ENCODE data around the gene HES2.
"Not testable (repeated sequence)": the region's sequence is repeated elsewhere in the genome, so short reads cannot be mapped to it uniquely, and the experiment has no call there.

Gene HES2

GRCh38 chr1:6373961-6374720 lies 45.6 kb downstream of the HES2 start:
- Histone ChIP-seq H4K8ac (ENCODE audit: low read depth, low read length) (no peak overlapping the region), H3K4me1 (ENCODE audit: control insufficient read depth, low read depth, low read length) (no peaks in the 10 kb centered on the region), H2AK5ac (ENCODE audit: low read length) (no peak overlapping the region), H3K18ac (ENCODE audit: low read length) (no peak overlapping the region), H2BK5ac (ENCODE audit: low read length) (no peak overlapping the region), H2BK120ac (ENCODE audit: low read depth, low read length) (no peak overlapping the region), H3K27ac (ENCODE audit: low read depth, low read length) (no peak overlapping the region), H3K56ac (ENCODE audit: low read length) (no peak overlapping the region), H2BK15ac (replicated peaks; ENCODE audit: low read depth) (no peak overlapping the region), H4K5ac (ENCODE audit: low read length) (no peak overlapping the region), H3K79me1 (ENCODE audit: low read length) (peaks cover 11% of the 10 kb centered on the region), H3K4me2 (ENCODE audit: low read length) (no peak overlapping the region), H3K4me3 (ENCODE audit: low read length) (no peak overlapping the region), H3K23ac (ENCODE audit: low read length) (no peak overlapping the region), H3K27me3 (ENCODE audit: insufficient read depth, low read length, poor library complexity) (no peaks in the 10 kb centered on the region), H3K36me3 (ENCODE audit: control insufficient read depth, insufficient read depth, low read length) (no peaks in the 10 kb centered on the region), H3K4ac (ENCODE audit: low read depth, low read length) (no peak overlapping the region), H3K9ac (ENCODE audit: low read length) (no peak overlapping the region), H3K79me2 (ENCODE audit: control insufficient read depth, insufficient read depth, low read length) (peaks cover 22% of the 10 kb centered on the region)
- no peak for DNase-seq
- no CpG with 5 or more reads among the region's 8 CpGs for WGBS (ENCODE audit: extremely low coverage, insufficient coverage, low lambda C conversion rate)

GRCh38 chr1:6372236-6372635 lies 47.5 kb downstream of the HES2 start:
- H3K79me2 ChIP-seq (ENCODE audit: control insufficient read depth, insufficient read depth, low read length): peaks cover 17% of the 10 kb centered on the region
- not testable (repeated sequence) for H2BK120ac ChIP-seq (ENCODE audit: low read depth, low read length); H2BK15ac ChIP-seq (replicated peaks; ENCODE audit: low read depth); H3K27ac ChIP-seq (ENCODE audit: low read depth, low read length); H3K23ac ChIP-seq (ENCODE audit: low read length); H3K4me3 ChIP-seq (ENCODE audit: low read length); H3K4me1 ChIP-seq (ENCODE audit: control insufficient read depth, low read depth, low read length); H3K36me3 ChIP-seq (ENCODE audit: control insufficient read depth, insufficient read depth, low read length); H4K5ac ChIP-seq (ENCODE audit: low read length); H3K4me2 ChIP-seq (ENCODE audit: low read length); H2BK5ac ChIP-seq (ENCODE audit: low read length); H3K79me1 ChIP-seq (ENCODE audit: low read length); H3K9ac ChIP-seq (ENCODE audit: low read length); H3K4ac ChIP-seq (ENCODE audit: low read depth, low read length); H4K8ac ChIP-seq (ENCODE audit: low read depth, low read length); H3K18ac ChIP-seq (ENCODE audit: low read length); DNase-seq; H3K27me3 ChIP-seq (ENCODE audit: insufficient read depth, low read length, poor library complexity); H2AK5ac ChIP-seq (ENCODE audit: low read length); H3K56ac ChIP-seq (ENCODE audit: low read length)
- no CpG with 5 or more reads among the region's 7 CpGs for WGBS (ENCODE audit: extremely low coverage, insufficient coverage, low lambda C conversion rate)

- no peak overlapping the region for H4K8ac ChIP-seq (ENCODE audit: low read depth, low read length)
- H3K9ac ChIP-seq (ENCODE audit: low read length): no peak overlapping the region
- no peak overlapping the region for H2AK5ac ChIP-seq (ENCODE audit: low read length)
- H3K27me3 ChIP-seq (ENCODE audit: insufficient read depth, low read length, poor library complexity): no peaks in the 10 kb centered on the region
- no peak overlapping the region for H2BK120ac ChIP-seq (ENCODE audit: low read depth, low read length)
- H2BK15ac ChIP-seq (replicated peaks; ENCODE audit: low read depth): no peak overlapping the region
- no peak overlapping the region for H4K5ac ChIP-seq (ENCODE audit: low read length)
- DNase-seq: no peak
- H3K56ac ChIP-seq (ENCODE audit: low read length): no peak overlapping the region
- WGBS (ENCODE audit: extremely low coverage, insufficient coverage, low lambda C conversion rate): no CpG with 5 or more reads among the region's 4 CpGs
- no peak overlapping the region for H3K27ac ChIP-seq (ENCODE audit: low read depth, low read length)
- no peak overlapping the region for H2BK5ac ChIP-seq (ENCODE audit: low read length)
- H3K4me1 ChIP-seq (ENCODE audit: control insufficient read depth, low read depth, low read length): no peaks in the 10 kb centered on the region
- H3K79me2 ChIP-seq (ENCODE audit: control insufficient read depth, insufficient read depth, low read length): peaks cover 11% of the 10 kb centered on the region
- no peak overlapping the region for H3K4ac ChIP-seq (ENCODE audit: low read depth, low read length)
- peaks cover 5% of the 10 kb centered on the region for H3K79me1 ChIP-seq (ENCODE audit: low read length)
- no peaks in the 10 kb centered on the region for H3K36me3 ChIP-seq (ENCODE audit: control insufficient read depth, insufficient read depth, low read length)
- no peak overlapping the region for H3K4me2 ChIP-seq (ENCODE audit: low read length)
- no peak overlapping the region for H3K18ac ChIP-seq (ENCODE audit: low read length)
- H3K4me3 ChIP-seq (ENCODE audit: low read length): no peak overlapping the region
- no peak overlapping the region for H3K23ac ChIP-seq (ENCODE audit: low read length)
Measured at GRCh38 chr1:6370006-6370405, 49.7 kb downstream of the HES2 start.

- Histone ChIP-seq H3K4me1 (ENCODE audit: control insufficient read depth, low read depth, low read length) (no peaks in the 10 kb centered on the region), H3K4ac (ENCODE audit: low read depth, low read length) (no peak overlapping the region), H3K4me2 (ENCODE audit: low read length) (no peak overlapping the region), H3K4me3 (ENCODE audit: low read length) (no peak overlapping the region), H3K79me2 (ENCODE audit: control insufficient read depth, insufficient read depth, low read length) (peaks cover 6% of the 10 kb centered on the region), H3K36me3 (ENCODE audit: control insufficient read depth, insufficient read depth, low read length) (no peaks in the 10 kb centered on the region), H3K56ac (ENCODE audit: low read length) (no peak overlapping the region), H3K79me1 (ENCODE audit: low read length) (peaks cover 1% of the 10 kb centered on the region), H2BK5ac (ENCODE audit: low read length) (no peak overlapping the region), H3K27me3 (ENCODE audit: insufficient read depth, low read length, poor library complexity) (no peaks in the 10 kb centered on the region), H4K8ac (ENCODE audit: low read depth, low read length) (no peak overlapping the region), H3K27ac (ENCODE audit: low read depth, low read length) (no peak overlapping the region), H3K23ac (ENCODE audit: low read length) (no peak overlapping the region), H3K18ac (ENCODE audit: low read length) (no peak overlapping the region), H3K9ac (ENCODE audit: low read length) (no peak overlapping the region), H2AK5ac (ENCODE audit: low read length) (no peak overlapping the region), H2BK15ac (replicated peaks; ENCODE audit: low read depth) (no peak overlapping the region), H4K5ac (ENCODE audit: low read length) (no peak overlapping the region), H2BK120ac (ENCODE audit: low read depth, low read length) (no peak overlapping the region)
- DNase-seq: no peak
- WGBS (ENCODE audit: extremely low coverage, insufficient coverage, low lambda C conversion rate): no CpG with 5 or more reads among the region's 9 CpGs
Measured at GRCh38 chr1:6367381-6368012, 52.2 kb downstream of the HES2 start.

- no CpG with 5 or more reads among the region's 5 CpGs for WGBS (ENCODE audit: extremely low coverage, insufficient coverage, low lambda C conversion rate)
- Histone ChIP-seq H3K27me3 (ENCODE audit: insufficient read depth, low read length, poor library complexity) (no peaks in the 10 kb centered on the region), H3K79me1 (ENCODE audit: low read length) (peaks cover 4% of the 10 kb centered on the region), H3K27ac (ENCODE audit: low read depth, low read length) (no peak overlapping the region), H3K4ac (ENCODE audit: low read depth, low read length) (no peak overlapping the region), H3K4me1 (ENCODE audit: control insufficient read depth, low read depth, low read length) (peaks cover 4% of the 10 kb centered on the region), H3K36me3 (ENCODE audit: control insufficient read depth, insufficient read depth, low read length) (no peaks in the 10 kb centered on the region), H3K4me2 (ENCODE audit: low read length) (no peak overlapping the region), H4K5ac (ENCODE audit: low read length) (no peak overlapping the region), H4K8ac (ENCODE audit: low read depth, low read length) (no peak overlapping the region), H3K56ac (ENCODE audit: low read length) (no peak overlapping the region), H3K79me2 (ENCODE audit: control insufficient read depth, insufficient read depth, low read length) (peaks cover 11% of the 10 kb centered on the region), H3K23ac (ENCODE audit: low read length) (no peak overlapping the region), H2BK120ac (ENCODE audit: low read depth, low read length) (no peak overlapping the region), H3K4me3 (ENCODE audit: low read length) (no peak overlapping the region), H2AK5ac (ENCODE audit: low read length) (no peak overlapping the region), H3K9ac (ENCODE audit: low read length) (no peak overlapping the region), H2BK15ac (replicated peaks; ENCODE audit: low read depth) (no peak overlapping the region), H3K18ac (ENCODE audit: low read length) (no peak overlapping the region), H2BK5ac (ENCODE audit: low read length) (no peak overlapping the region)
- DNase-seq: no peak
Measured at GRCh38 chr1:6365047-6365446, 54.7 kb downstream of the HES2 start.

All from mesendoderm (in vitro differentiated cells).